ENCODE measurements around the gene PHYKPL. TPM values are rescaled to one million over a fixed set of nuclear protein-coding genes. Genes with fewer than 3 reads are reported as not detected.
A peak's percentile ranks its signal among the peaks of the same experiment; 100 is the strongest.

Gene PHYKPL
- total RNA-seq, 1 donor from 2014 or later: 89.3 TPM

GRCh38 chr5:178170455-178170854 is 62.1 kb downstream of the PHYKPL start:
- no peaks in the 10 kb centered on the region for H3K27me3 ChIP-seq
- H3K9me3 ChIP-seq: no peaks in the 10 kb centered on the region
- H3K4me3 ChIP-seq: no peak overlapping the region
- TF ChIP-seq, protein P1, sequence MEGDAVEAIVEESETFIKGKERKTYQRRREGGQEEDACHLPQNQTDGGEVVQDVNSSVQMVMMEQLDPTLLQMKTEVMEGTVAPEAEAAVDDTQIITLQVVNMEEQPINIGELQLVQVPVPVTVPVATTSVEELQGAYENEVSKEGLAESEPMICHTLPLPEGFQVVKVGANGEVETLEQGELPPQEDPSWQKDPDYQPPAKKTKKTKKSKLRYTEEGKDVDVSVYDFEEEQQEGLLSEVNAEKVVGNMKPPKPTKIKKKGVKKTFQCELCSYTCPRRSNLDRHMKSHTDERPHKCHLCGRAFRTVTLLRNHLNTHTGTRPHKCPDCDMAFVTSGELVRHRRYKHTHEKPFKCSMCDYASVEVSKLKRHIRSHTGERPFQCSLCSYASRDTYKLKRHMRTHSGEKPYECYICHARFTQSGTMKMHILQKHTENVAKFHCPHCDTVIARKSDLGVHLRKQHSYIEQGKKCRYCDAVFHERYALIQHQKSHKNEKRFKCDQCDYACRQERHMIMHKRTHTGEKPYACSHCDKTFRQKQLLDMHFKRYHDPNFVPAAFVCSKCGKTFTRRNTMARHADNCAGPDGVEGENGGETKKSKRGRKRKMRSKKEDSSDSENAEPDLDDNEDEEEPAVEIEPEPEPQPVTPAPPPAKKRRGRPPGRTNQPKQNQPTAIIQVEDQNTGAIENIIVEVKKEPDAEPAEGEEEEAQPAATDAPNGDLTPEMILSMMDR (IDR thresholded peaks at IDR 0.05): no peak
- H3K27ac ChIP-seq: no peak overlapping the region
- H3K4me1 ChIP-seq: no peaks in the 10 kb centered on the region
- intact Hi-C loops (cut with DNase I): no loop called here
- no peaks in the 10 kb centered on the region for H3K36me3 ChIP-seq
- DNase-seq (ENCODE audit: low spot score in 2 of 2): no peak

DNA sequence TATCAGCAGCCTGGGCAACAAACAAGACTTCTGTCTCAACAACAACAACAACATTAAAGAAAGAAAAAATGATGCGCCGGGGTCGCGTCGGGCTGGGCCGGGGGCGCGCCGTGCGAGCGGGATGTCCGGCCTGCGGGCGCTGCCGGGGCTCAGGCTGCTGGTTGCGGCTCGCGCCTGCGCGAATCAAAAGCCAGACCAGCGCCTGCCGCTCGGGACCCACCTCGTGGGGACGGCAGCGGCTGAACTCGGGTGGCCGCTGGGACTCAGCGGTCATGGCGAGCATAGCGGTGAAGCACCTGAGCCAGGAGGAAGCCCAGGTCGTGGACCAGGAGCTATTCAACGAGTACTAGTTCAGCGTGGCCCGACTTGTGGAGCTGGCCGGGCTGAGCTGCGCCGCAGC is 67.0 kb downstream of the PHYKPL start:
- H3K9me3 ChIP-seq: no peaks in the 10 kb centered on the region
- intact Hi-C loops (cut with DNase I): no loop called here
- H3K4me1 ChIP-seq: peaks cover 0 to 2% of the 10 kb centered on the region in 2 donors
- H3K27ac ChIP-seq: no peak overlapping the region
- no peak overlapping the region for H3K4me3 ChIP-seq
- no peaks in the 10 kb centered on the region for H3K27me3 ChIP-seq
- TF ChIP-seq, protein P1 (IDR thresholded peaks at IDR 0.05): no peak
- DNase-seq (ENCODE audit: low spot score in 2 of 2): no peak
- H3K36me3 ChIP-seq: no peaks in the 10 kb centered on the region

DNA sequence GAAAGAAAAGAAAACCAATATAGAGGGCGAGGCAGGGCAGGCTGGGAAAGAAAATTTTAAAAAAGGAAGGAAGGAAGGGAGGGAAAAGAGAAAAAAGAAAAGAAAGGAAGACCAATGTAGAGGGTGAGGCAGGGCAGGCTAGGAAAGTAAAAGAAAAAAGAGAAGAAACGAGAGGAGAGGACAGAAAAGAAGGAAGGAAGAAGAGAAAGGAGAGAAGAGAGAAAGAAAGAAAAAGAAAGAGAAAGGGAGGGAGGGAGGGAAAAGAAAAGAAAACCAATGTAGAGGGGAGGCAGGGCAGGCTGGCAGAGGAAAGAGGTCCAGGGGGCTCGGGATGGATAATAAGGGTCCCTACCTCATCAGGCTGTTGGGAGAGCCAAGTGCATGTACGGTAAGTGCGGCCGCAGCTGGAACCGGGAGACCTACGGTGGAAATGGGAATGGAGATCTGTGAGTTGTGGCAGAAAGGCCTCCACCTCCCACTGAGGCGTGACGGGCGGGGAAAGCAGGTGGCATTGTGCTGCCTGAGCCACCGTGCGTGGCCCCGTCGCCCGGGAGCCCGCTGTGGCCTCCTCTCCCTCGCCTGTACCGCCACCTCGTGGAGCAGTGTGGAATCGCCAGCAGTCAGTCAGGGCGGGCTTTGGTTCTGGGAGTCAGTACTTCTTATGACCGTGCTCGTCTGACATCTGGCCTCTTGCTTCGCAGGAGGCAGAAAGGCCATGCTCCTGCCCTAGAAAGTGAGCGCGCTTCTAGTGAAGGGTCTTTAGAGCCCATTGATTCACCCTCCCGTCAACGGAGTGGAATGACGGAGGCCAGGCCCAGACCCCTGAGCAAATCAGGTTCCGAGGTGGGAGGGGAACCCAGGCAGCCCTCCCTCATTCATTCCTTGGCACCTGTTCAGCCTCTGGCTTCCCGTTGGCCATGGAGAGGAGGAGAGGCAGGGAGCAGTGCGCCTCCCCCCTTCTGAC is 68.5 kb downstream of the PHYKPL start:
- peaks cover 0 to 2% of the 10 kb centered on the region in 2 donors for H3K4me1 ChIP-seq
- TF ChIP-seq, protein P1 (IDR thresholded peaks at IDR 0.05): peak; percentile 93 to 100 (median 98)

GRCh38 chr5:178162481-178162880 is 70.1 kb downstream of the PHYKPL start:
- Histone ChIP-seq H3K36me3 (no peaks in the 10 kb centered on the region), H3K9me3 (no peaks in the 10 kb centered on the region), H3K4me1 (peaks cover 0 to 2% of the 10 kb centered on the region in 2 donors), H3K27ac (no peak overlapping the region), H3K4me3 (no peak overlapping the region), H3K27me3 (no peaks in the 10 kb centered on the region)
- TF ChIP-seq, protein P1 (IDR thresholded peaks at IDR 0.05): no peak
- DNase-seq (ENCODE audit: low spot score in 2 of 2): peak in 1 of 2 donors; percentile 22
- intact Hi-C loops (cut with DNase I): no loop called here

More for the DNA sequence above, 68.5 kb downstream of the PHYKPL start:
- Histone ChIP-seq H3K27ac (no peak overlapping the region), H3K27me3 (no peaks in the 10 kb centered on the region), H3K4me3 (peak overlapping the region; percentile 8 to 23), H3K36me3 (no peaks in the 10 kb centered on the region), H3K9me3 (no peaks in the 10 kb centered on the region)
- intact Hi-C loops (cut with DNase I): loop anchor here (1.0 kb wide), 1 partner anchor 88 kb away; no protein-coding TSS in a partner anchor
- DNase-seq (ENCODE audit: low spot score in 2 of 2): peak; percentile 15 to 90

GRCh38 chr5:178160176-178160575 is 72.4 kb downstream of the PHYKPL start:
- Histone ChIP-seq H3K27ac (no peak overlapping the region), H3K9me3 (no peaks in the 10 kb centered on the region), H3K36me3 (no peaks in the 10 kb centered on the region), H3K4me3 (no peak overlapping the region), H3K4me1 (peaks cover 0 to 2% of the 10 kb centered on the region in 2 donors), H3K27me3 (no peaks in the 10 kb centered on the region)
- TF ChIP-seq, protein P1 (IDR thresholded peaks at IDR 0.05): no peak
- peak in 1 of 2 donors; percentile 25 for DNase-seq (ENCODE audit: low spot score in 2 of 2)
- intact Hi-C loops (cut with DNase I): no loop called here

Other genes with a start within 250 kb of the PHYKPL start
- gene PROP1, start 236.6 kb downstream of the PHYKPL start, total RNA-seq: not detected
- 0.21 TPM for gene N4BP3, start 119.3 kb downstream of the PHYKPL start, total RNA-seq
- 81.6 TPM for gene RMND5B, start 101.8 kb downstream of the PHYKPL start, total RNA-seq
- 55.1 TPM for gene NHP2, start 78.9 kb downstream of the PHYKPL start, total RNA-seq
- not detected for gene GMCL2, start 45.4 kb downstream of the PHYKPL start, total RNA-seq
- 99.2 TPM for gene HNRNPAB, start 28.3 kb downstream of the PHYKPL start, total RNA-seq